GM19025 (cell line): ENCODE data around the gene USP14.

Experiments
- ATAC-seq: cut with Tn5 transposase; IDR thresholded peaks from one replicate; pipeline ENCODE4 v1.9.1; 2021; ENCODE audit warnings: mild to moderate bottlenecking, low read depth, moderate library complexity; ENCODE audit not compliant: unreplicated experiment

Gene USP14

GRCh38 chr18:220708-221107 is 62.4 kb downstream of the USP14 start:
- no peak for ATAC-seq

DNA sequence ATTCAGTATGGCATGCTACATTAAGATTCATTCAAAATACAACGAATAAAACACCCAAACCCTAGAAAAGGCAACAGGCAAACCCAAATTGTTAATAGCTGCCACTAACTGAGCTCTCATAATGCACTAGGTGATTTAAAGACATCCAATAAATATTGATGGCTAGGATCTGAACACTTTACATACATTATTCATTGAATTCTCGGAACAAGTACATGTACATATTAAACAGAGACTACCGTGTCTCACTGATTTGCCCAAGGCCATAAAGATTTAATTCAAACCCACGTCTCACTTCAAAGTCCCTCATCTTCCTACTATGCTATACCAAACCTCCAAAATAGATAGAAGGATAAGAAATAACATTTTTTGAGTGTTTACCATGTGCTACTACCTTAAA is 67.4 kb downstream of the USP14 start:
- ATAC-seq, result no peak

DNA sequence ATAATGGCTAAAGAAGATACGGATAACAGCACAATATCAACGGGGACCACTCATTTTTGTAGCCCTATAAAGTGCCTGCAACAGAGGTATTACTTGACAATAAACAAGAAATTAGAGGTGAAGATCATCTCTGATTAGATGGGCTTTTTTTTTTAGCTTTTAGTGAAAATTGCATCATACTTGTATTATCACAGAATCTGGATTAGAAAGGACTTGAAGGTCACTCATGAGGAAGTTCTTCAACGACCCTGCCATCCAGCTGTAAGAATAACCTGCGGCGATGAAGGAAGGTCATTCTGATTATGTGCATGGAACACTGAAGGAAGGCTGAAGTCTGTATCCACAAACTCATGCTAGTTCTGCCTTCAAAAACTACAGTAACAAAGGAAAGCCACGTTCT is 69.0 kb downstream of the USP14 start:
- ATAC-seq, result no peak

DNA sequence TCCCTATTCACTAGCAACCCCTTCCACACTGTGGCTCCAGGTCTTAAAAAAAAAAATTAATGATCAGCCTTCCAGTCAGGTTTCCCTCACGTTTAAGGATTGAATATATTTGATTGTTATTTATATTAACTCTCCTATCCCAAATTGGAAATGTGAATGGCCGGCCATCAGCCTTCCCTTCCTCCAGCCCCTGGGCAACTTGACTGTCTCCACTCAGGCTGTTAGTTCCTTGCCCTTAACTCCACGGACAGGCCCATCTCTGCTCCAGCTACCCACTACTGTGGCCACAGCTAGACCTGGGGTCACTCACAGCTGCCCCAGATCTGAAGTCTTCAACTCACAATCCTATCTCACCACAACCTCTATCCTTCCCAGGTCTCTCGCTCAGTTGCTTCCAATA is 69.5 kb downstream of the USP14 start:
- no peak for ATAC-seq

DNA sequence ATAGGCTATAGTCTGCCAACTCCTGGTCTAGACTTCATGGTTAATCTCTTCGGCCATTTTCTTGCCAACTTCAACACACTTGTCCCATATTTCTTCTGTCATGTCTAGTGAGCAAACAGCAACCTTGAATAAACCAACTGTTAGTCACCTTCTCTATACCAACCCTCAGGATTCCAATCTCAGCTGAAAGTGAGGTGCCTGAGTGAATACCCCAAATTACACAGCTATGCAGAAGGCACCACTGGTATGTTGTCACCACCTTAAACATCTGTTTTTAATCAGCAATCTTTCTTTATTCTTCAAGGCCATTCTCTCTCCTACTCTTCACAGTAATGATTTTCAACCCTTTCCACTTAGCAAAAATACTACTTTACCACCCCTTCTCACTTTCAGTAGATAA is 70.2 kb downstream of the USP14 start:
- ATAC-seq, result no peak

DNA sequence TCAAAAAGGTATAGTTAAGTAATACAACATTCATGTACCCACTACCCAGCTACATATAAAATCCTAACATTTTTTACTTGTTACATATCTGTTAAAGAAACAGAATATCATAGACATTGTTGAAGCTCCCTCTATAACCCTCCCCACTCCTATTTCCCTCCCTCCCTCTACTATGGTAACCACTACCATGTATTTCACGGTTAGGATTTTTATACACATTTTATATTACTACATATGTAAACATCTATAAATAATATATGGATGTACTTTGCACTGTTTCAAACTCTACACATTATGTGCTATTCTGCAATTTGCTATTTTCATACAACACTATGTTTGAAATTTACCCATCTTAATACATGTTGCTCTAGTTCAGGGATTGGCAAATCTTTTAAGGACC is 73.2 kb downstream of the USP14 start:
- ATAC-seq, result no peak

- no peak for ATAC-seq
Observed at GRCh38 chr18:240175-240574, 81.8 kb downstream of the USP14 start.

GRCh38 chr18:245282-245847 is 87.0 kb downstream of the USP14 start:
- no peak for ATAC-seq

GRCh38 chr18:248053-248452 is 89.7 kb downstream of the USP14 start:
- no peak for ATAC-seq

DNA sequence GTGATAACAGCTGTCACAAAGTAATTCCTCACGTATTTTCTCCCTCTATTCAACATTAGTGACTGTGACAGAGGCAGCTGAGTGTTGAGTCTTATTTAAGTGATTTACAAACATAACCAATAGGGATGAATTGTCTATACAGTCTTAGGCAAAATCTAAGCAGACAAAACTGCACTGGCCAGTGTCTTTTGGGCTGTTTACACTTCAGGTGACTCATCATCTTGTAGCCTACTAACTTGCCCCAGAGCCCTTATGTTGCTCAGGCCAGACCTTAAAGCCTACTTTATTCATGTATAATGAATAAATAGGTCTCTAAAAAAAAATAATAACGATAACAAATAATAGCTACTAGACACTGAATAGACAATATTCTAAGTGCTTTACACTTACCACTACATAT is 92.3 kb downstream of the USP14 start:
- no peak for ATAC-seq

- ATAC-seq, result no peak
Observed at GRCh38 chr18:251572-251971, 93.2 kb downstream of the USP14 start.

- no peak for ATAC-seq
Observed at GRCh38 chr18:253121-253520, 94.8 kb downstream of the USP14 start.

GRCh38 chr18:255171-255570 is 96.8 kb downstream of the USP14 start:
- ATAC-seq, result no peak

GRCh38 chr18:260547-260946 is 102.2 kb downstream of the USP14 start:
- no peak for ATAC-seq

DNA sequence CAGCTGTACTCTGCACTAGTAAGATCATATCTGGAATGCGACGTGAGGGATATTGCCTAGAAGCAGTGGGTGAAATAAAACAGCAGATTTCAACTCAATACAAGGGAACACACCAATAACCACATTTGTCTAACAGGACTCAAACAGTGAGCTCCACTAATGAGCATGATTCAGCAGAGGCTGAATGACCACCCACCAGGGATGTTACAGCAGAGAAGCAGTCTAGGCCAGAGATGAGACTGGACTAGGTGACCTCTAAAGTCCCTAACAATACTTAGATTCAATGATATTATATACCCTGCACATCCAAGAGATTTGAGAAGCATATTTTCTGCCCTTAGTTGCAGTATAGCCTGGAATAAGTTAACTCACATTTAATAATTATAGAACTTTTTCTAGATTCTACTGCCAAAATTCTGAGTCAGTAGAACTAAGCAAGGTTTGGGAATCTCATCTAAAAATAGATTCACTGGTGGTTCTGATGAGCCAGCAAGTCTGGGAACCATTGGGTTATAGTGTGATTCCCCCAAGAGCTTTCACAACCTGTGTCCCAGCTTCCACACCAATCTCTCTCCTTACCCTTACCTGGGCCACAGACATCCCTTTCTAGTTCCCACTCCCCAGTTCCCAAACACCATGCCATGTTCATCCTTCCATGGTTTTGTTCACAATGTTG is 103.2 kb downstream of the USP14 start:
- ATAC-seq, result no peak
